H1 (cell line): Measurements from ENCODE around the gene DYNC2H1. TPM values are rescaled to one million over a fixed set of nuclear protein-coding genes. Genes with fewer than 3 reads are reported as not detected.

Source experiments
- EP300 ChIP-seq, 2 experiments: IDR thresholded peaks; 1 replicate in 1 of 2; 2 replicates in 1 of 2; pipeline ENCODE4 v1.6.1; 2011 to 2012; ENCODE audit warnings: low read depth in 2 of 2, low read length in 2 of 2, mild to moderate bottlenecking in 2 of 2, borderline replicate concordance in 1 of 2, inconsistent platforms in 1 of 2, moderate library complexity in 1 of 2
- GTF2F1 ChIP-seq: IDR thresholded peaks from 2 replicates; pipeline ENCODE4 v1.6.1; 2012; ENCODE audit warnings: low read depth, low read length, improper control_type of control experiment, borderline replicate concordance
- HDAC6 ChIP-seq: IDR thresholded peaks from one replicate; pipeline ENCODE4 v1.7.1; 2012; ENCODE audit warnings: low read depth, mild to moderate bottlenecking, inconsistent platforms, low read length, moderate library complexity
- MAFK ChIP-seq: IDR thresholded peaks from 2 replicates; pipeline ENCODE4 v1.6.1; 2012; ENCODE audit warnings: low read depth, mild to moderate bottlenecking, improper control_type of control experiment, low read length
- PHF8 ChIP-seq: fragments of 200-600 bp; sonication (generic); conservative IDR thresholded peaks from 2 replicates; pipeline ENCODE4 v1.7.1; 2012; ENCODE audit warnings: low read depth, mild to moderate bottlenecking, inconsistent platforms, low read length, moderate library complexity
- POU5F1 ChIP-seq: IDR thresholded peaks from 2 replicates; pipeline ENCODE4 v1.6.1; 2011; ENCODE audit warnings: low read depth, mild to moderate bottlenecking, low read length, moderate library complexity
- SIN3A ChIP-seq, 2 experiments: IDR thresholded peaks in 1 of 2; conservative IDR thresholded peaks in 1 of 2; 2 replicates each; pipeline ENCODE4 v1.6.1; 2011 to 2012; ENCODE audit warnings: low read length in 2 of 2, improper control_type of control experiment in 1 of 2, low read depth in 1 of 2, mild to moderate bottlenecking in 1 of 2
- SUZ12 ChIP-seq: fragments of 200-600 bp; sonication (generic); IDR thresholded peaks from 2 replicates; pipeline ENCODE4 v1.6.1; 2012; ENCODE audit warnings: mild to moderate bottlenecking, inconsistent platforms, low read length, moderate library complexity, mixed read lengths
- TCF12 ChIP-seq: IDR thresholded peaks from 2 replicates; pipeline ENCODE4 v1.6.1; 2011; ENCODE audit warnings: low read depth, mild to moderate bottlenecking, low read length
- polyA plus RNA-seq, 7 experiments: library from polyadenylated mRNA; depleted of rRNA in 3 of 7; stranded (reverse) in 5 of 7; unstranded in 2 of 7; fragments of >200 nt in 5 of 7; fragments of 200-250 nt in 2 of 7; gene quantifications; 1 replicate in 5 of 7; 2 replicates in 1 of 7; 4 replicates in 1 of 7; pipeline versions ENCODE4 v1.2.1 to v1.2.3, GENCODE V29; 2011 to 2013; ENCODE audit warnings: missing spikeins in 2 of 7, mixed read lengths in 2 of 7
- total RNA-seq: library from RNA; stranded (reverse); fragmentation: NEBNext Ultra II Directional; extraction: Animal tissue kit (Norgen Biotek cat#: 25700); gene quantifications from 2 replicates; pipeline ENCODE4 v1.2.1, GENCODE V29; 2021
- TF ChIP-seq, protein P1 (sequence below): IDR thresholded peaks from 2 replicates; pipeline ENCODE4 v1.6.1; 2012; ENCODE audit warnings: inconsistent platforms
- TF ChIP-seq, protein P2 (sequence below), 3 experiments: IDR thresholded peaks; 1 replicate in 2 of 3; 2 replicates in 1 of 3; pipeline versions ENCODE4 v1.5.1 to v1.6.1; 2011; ENCODE audit warnings: low read length in 3 of 3, mild to moderate bottlenecking in 3 of 3, inconsistent platforms in 2 of 3, low read depth in 1 of 3, moderate library complexity in 1 of 3; ENCODE audit not compliant: insufficient read depth in 1 of 3; ENCODE audit errors: control extremely low read depth in 1 of 3
- TF ChIP-seq, protein P3 (sequence below): IDR thresholded peaks from 2 replicates; pipeline ENCODE4 v1.6.1; 2011; ENCODE audit warnings: low read length, improper control_type of control experiment
- TF ChIP-seq, protein P4 (sequence below): IDR thresholded peaks from 2 replicates; pipeline ENCODE4 v1.6.1; 2011; ENCODE audit warnings: low read depth, mild to moderate bottlenecking, low read length; ENCODE audit not compliant: insufficient read depth

DYNC2H1 gene
- total and polyA plus RNA-seq, 2 of the 8 experiments (the other 6 are each of a cell fraction or from before 2014, with no cell fraction given) = 6.2 to 12.0 TPM

DNA sequence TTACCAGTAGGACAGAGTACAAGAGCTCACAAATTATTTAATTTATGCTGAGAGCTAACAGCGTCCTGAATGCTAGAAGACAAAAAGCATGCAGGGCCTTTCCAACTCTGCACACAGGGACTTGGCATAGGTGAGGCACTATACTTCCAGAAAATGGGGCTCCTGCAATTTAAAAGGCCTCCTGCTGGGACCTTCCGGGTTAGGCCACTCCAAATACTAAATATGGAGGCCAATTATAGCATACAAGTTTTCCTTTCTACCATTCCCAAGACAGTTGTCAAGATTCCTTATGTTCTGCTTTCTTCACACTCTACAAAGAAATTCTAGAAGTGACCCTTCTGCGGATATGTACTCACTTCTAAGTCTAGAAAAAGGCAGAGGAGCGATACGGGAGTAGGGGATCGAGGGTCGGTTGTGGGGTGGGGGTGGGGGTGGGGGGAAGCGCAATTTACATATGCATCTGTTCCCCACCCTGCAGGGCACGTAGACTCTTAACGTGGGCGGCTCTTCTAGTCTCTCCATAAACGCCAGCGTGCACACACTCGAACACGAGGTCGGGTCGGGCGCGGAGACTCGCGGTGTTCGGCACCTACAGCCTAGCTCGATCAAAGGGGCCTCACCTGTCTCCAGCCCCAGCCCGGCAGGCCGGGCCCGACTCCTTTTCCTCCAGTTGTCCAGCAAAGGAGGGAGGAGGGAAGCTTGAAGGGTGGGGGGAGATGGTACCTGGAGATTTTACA is 18.0 kb upstream of the DYNC2H1 start (continued):
- TF ChIP-seq, protein P1, sequence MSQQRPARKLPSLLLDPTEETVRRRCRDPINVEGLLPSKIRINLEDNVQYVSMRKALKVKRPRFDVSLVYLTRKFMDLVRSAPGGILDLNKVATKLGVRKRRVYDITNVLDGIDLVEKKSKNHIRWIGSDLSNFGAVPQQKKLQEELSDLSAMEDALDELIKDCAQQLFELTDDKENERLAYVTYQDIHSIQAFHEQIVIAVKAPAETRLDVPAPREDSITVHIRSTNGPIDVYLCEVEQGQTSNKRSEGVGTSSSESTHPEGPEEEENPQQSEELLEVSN = 0 out of 2 replicates have a peak, but pooled peaks have one; percentile 35
- no peak for TF ChIP-seq SUZ12
- TF ChIP-seq, protein P2, sequence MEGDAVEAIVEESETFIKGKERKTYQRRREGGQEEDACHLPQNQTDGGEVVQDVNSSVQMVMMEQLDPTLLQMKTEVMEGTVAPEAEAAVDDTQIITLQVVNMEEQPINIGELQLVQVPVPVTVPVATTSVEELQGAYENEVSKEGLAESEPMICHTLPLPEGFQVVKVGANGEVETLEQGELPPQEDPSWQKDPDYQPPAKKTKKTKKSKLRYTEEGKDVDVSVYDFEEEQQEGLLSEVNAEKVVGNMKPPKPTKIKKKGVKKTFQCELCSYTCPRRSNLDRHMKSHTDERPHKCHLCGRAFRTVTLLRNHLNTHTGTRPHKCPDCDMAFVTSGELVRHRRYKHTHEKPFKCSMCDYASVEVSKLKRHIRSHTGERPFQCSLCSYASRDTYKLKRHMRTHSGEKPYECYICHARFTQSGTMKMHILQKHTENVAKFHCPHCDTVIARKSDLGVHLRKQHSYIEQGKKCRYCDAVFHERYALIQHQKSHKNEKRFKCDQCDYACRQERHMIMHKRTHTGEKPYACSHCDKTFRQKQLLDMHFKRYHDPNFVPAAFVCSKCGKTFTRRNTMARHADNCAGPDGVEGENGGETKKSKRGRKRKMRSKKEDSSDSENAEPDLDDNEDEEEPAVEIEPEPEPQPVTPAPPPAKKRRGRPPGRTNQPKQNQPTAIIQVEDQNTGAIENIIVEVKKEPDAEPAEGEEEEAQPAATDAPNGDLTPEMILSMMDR (IDR thresholded peaks at IDR 0.05; ENCODE audit: control extremely low read depth in 1 of 3, insufficient read depth in 1 of 3, low read depth in 1 of 3, low read length in 3 of 3) = no peak
- TF ChIP-seq GTF2F1 = no peak
- TF ChIP-seq HDAC6 = no peak
- TF ChIP-seq, protein P3, sequence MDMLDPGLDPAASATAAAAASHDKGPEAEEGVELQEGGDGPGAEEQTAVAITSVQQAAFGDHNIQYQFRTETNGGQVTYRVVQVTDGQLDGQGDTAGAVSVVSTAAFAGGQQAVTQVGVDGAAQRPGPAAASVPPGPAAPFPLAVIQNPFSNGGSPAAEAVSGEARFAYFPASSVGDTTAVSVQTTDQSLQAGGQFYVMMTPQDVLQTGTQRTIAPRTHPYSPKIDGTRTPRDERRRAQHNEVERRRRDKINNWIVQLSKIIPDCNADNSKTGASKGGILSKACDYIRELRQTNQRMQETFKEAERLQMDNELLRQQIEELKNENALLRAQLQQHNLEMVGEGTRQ = no peak
- no peak for TF ChIP-seq TCF12
- TF ChIP-seq EP300 (IDR thresholded peaks at IDR 0.05; ENCODE audit: borderline replicate concordance in 1 of 2, low read depth in 2 of 2, low read length in 2 of 2) = no peak
- TF ChIP-seq PHF8 = no peak
- TF ChIP-seq POU5F1 = no peak
- 0 out of 4 replicates have a peak, but pooled peaks of 1 of the 2 experiments have one; percentile 14 for TF ChIP-seq SIN3A (conservative IDR thresholded peaks at IDR 0.05 in 1 of 2, IDR thresholded peaks at IDR 0.05 in 1 of 2; ENCODE audit: low read depth in 1 of 2, low read length in 2 of 2)
- TF ChIP-seq MAFK = no peak
- TF ChIP-seq, protein P4, sequence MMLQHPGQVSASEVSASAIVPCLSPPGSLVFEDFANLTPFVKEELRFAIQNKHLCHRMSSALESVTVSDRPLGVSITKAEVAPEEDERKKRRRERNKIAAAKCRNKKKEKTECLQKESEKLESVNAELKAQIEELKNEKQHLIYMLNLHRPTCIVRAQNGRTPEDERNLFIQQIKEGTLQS = no peak
